HG03439 (cell line): ENCODE data around the gene ATG12.
"Not testable (repeated sequence)": the region's sequence is repeated elsewhere in the genome, so short reads cannot be mapped to it uniquely, and the experiment has no call there.

ENCODE experiments used
- ATAC-seq: cut with Tn5 transposase; IDR thresholded peaks from one replicate; pipeline ENCODE4 v1.9.1; 2021; ENCODE audit warnings: mild to moderate bottlenecking, moderate library complexity; ENCODE audit not compliant: unreplicated experiment

ATG12 gene

GRCh38 chr5:115841382-115842088 lies at the start of gene ATG12, which contains the start of gene AP3S1:
TSS of gene ATG12 (minus strand) at chr5:115841565. CDS start at chr5:115841552, 13 bp downstream.
TSS of gene AP3S1 (plus strand) at chr5:115841935. CDS start at chr5:115842038, 103 bp downstream.
- ATAC-seq: peak; percentile 90

DNA sequence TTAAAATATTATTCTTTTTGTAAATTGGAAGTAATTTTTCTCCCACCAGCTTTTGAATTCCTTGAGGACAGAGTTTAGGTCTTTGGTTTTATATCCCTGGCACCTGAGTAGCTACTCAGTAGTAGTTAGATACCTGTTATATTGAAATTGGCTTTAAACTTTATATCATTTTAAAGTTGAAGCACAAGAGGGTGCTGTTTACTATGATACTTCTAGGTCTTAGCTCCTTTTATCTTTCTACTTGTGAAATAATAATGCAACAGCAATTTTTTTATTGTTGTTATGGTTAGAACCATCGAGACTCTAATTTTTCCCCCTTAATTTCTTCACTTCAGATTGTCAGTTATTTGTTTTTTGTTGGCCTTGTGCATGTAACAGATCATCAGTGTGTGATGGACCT lies 46.7 kb upstream of the ATG12 start:
- ATAC-seq: no peak

DNA sequence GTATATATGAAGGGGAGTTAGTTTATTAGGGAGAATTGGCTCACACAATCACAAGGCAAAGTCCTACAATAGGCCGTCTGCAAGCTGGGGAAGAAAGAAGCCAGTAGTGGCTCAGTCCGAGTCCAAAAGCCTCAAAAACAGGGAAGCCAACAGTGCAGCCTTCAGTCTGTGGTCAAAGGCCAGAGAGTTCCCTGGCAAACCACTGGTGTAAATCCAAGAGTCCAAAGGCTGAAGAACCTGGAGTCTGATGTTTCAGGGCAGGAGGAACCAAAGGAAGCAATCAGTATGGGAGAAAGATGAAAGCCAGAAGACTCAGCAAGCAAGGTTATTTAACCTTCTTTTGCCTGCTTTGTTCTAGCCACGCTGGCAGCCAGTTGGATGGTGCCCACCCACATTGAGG lies 43.8 kb upstream of the ATG12 start:
- not testable (repeated sequence) for ATAC-seq

GRCh38 chr5:115884704-115885103 lies 43.3 kb upstream of the ATG12 start:
- no peak for ATAC-seq

GRCh38 chr5:115882434-115882833 lies 41.1 kb upstream of the ATG12 start:
- ATAC-seq: not testable (repeated sequence)

- not testable (repeated sequence) for ATAC-seq
Observed at GRCh38 chr5:115877342-115877741, 36.0 kb upstream of the ATG12 start.

DNA sequence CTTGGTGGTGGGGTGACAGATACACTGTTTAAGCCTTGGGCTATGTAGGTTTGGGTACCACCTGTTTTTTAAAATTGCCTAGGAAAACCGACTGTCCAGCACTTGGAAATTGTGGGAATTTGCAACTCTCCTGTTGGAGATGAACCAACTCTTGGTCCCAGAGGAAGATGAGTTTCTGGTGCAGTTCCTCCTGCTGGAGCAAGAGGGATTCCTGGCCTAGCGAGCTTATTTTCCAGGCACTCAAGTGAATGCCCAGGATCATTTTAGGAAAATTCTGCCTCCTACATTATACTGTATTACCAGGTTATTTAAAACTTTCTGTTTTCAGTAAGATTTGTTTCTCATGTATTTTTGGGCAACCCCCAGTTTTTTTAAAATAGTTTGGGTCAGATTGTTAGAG lies 34.1 kb upstream of the ATG12 start:
- ATAC-seq: no peak

DNA sequence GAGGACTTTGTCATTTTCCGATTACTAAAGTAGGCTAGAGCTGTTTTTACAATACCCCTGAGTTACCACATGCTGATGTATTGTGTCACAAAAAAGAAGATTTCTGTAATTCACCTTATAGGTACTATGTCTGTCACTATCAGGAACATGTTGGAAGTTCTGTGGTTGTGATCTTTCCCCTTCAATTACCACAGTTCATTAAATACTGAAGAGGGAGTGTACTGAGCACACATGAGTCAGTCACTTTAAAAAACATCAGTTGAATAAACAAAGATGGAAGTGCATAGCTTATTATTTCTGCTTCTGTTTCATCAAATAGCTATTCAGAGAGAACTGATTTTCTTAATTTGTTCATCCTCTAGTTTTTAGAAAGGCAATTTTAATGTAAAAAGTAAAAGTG lies 32.0 kb upstream of the ATG12 start:
- ATAC-seq: no peak

GRCh38 chr5:115872447-115872846 lies 31.1 kb upstream of the ATG12 start:
- ATAC-seq: no peak

GRCh38 chr5:115869256-115869795 lies 28.0 kb upstream of the ATG12 start:
- ATAC-seq: no peak

DNA sequence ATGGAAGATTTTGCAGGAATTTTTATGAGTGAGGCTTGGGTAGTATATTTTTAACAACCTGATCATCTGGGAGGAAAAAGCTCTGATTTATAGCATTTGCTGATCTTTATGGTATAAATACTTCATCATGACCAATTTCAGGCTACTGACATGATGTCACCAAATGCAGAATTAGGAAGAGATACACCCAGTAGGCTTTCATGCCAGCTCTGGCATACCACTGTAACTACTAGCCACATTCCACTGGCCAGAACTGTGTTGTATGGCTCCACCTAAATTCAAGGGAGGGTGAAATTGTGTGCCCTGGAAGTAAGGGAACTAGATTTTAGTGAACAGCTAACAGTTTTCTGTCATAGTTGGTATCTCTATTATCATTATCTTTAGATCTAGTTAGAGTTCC lies 18.0 kb upstream of the ATG12 start:
- ATAC-seq: no peak

DNA sequence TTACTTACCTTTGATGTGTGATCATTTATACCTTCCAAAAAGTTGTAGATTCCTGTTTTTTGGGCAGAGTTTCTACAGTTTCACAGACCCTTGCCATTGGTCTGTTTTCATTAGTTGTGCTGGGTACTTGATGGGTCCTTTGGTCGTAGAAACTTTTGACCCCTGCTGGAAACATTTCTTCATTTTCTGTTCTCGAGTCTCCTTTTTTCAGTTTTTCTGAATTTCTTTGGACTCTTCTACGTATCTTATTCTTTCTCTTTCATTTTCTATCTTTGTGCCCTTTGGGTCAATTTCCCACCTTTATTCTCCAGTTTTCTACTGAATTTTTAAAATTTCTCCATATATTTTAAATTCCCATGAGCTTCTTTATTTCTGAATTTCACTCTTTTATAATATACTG lies 17.0 kb upstream of the ATG12 start:
- no peak for ATAC-seq

DNA sequence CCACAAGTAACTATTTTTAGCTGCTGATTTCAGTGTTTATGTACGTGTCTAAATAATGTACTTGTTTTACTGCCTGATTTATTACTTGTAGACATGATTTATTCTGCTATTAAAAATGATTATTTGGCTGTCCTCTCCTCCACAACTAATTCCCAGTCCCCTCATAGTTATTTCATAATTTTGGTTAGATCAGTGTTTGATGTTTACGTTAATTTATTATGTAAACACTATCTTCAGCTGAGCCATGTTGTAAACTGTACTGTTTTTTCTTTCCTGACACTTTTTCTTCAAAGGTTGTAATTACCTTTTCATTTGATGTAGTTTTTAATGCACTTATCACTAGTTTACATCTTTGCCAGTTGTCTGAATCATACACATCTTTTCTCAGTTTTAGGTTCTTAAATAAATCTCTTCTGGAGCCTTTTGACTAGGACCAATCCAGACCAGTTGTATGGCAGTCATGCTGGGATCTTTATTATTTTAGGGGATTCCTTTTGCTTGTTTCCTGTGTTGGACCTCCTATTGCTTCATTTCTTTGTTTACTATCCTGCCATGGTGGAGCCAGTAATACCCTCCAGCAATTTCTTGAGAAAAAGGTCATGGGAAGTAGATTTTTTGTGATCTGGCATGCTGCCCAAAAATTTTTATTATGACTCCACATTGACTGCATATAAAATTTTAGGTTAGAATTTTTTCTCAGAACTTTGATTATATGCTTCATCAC lies 16.4 kb upstream of the ATG12 start:
- no peak for ATAC-seq

GRCh38 chr5:115857057-115857479 lies 15.7 kb upstream of the ATG12 start:
- ATAC-seq: no peak

- ATAC-seq: no peak
Observed at GRCh38 chr5:115855959-115856358, 14.6 kb upstream of the ATG12 start.

DNA sequence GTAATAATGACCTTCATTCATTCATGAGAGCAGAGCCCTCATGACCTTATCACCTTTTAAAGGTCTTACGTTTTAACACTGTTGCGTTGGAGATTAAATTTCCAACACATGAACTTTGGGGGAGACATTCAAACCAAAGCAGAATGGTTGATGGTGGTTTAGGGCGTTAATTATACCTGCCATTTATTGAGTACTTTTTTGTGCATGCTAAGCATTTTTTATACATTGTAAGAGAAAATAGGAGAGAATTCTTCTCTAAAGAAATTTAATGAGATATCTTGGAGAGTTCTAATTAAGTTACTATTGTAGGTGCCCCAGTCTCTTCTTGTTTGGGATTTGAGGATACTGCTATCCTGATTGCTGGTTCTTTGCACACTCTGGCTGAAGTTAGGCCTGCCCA lies 12.8 kb upstream of the ATG12 start:
- no peak for ATAC-seq

DNA sequence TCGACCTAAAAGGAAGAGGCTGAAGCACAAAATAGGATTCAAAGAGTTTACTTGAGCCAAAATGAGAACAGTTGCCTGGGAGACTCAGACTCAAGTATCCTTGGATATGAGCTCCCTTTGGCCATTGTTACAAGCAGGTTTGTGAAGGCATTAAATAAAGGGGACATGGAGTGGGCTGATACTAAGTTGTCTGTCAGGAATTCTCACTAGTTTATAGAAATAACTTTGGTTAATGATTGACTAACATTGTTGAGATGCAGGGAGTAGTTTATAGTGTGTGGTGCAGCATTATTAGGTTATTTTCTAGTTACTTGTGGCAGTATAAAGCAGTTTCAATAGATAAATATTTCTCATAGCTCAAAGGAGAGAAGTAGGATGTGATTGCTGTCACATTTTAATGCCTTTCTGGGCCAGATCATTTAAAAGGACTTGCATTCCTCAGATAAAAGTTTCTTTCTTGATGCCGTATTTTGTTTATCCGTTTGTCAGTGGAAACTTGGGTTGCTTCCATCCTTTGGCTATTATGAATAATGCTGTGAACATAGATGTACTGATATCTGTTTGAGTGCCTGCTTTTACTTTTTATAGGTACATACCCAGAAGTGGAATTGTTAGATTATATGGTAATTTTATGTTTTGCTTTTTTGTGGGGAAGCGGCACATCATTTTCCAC lies 9.5 kb upstream of the ATG12 start:
- ATAC-seq: no peak

- ATAC-seq: no peak
Observed at GRCh38 chr5:115849258-115849798, 8.0 kb upstream of the ATG12 start.

DNA sequence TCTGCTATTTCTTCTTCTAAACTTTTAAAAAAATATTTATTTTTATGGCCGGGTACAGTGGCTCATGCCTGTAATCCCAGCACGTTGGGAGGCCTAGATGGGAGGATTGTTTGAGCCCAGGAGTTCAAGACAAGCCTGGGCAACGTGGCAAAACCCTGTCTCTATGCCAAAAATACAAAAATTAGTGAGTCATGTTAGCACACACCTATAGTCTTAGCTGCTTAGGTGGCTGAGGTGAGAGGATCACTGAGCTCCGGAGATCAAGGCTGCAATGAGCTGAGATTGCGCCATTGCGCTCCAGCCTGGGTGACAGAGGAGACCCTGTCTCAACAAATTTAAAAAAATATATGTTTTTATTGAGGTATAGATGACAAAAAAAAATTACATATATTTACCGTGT lies 5.9 kb upstream of the ATG12 start:
- no peak for ATAC-seq

GRCh38 chr5:115844321-115844817 lies 3.0 kb upstream of the ATG12 start:
- no peak for ATAC-seq
